Activated CD8-positive, alpha-beta T cell treated with anti-CD3 and anti-CD28 coated beads for 36 hours (primary cell): ENCODE results near the gene RUNX1. TPM values are rescaled to one million over a fixed set of nuclear protein-coding genes. Genes with fewer than 3 reads are reported as not detected.

Experiments used
- ATAC-seq: fragments of 200-7000 bp; cut with Tn5 transposase; one replicate; pipeline ENCODE4 v1.10.0; 2021; ENCODE audit warnings: mild to moderate bottlenecking, moderate library complexity
- CTCF ChIA-PET: fragments of 350-600 bp; sonication (Branson Sonifier 250); formaldehyde crosslinking; loops from one replicate; lab custom pipeline; 2021; ENCODE audit warnings: antibody characterized with exemption; lab: Charles Lee
- POLR2A ChIA-PET: fragments of 350-600 bp; sonication (Branson Sonifier 250); formaldehyde crosslinking; loops from one replicate; lab custom pipeline; 2021; ENCODE audit warnings: antibody characterized with exemption; lab: Charles Lee
- DNase-seq: peaks from one replicate; pipeline ENCODE4 v3.0.0-alpha.2; 2020
- H3K27ac Mint-ChIP-seq: one replicate; pipeline ENCODE4 v1.8.0; 2021; ENCODE audit warnings: mild to moderate bottlenecking, mixed read lengths
- H3K27me3 Mint-ChIP-seq: one replicate; pipeline ENCODE4 v1.8.0; 2021; ENCODE audit warnings: mixed read lengths
- H3K36me3 Mint-ChIP-seq: one replicate; pipeline ENCODE4 v1.8.0; 2021; ENCODE audit warnings: low read depth, mixed read lengths
- H3K4me1 Mint-ChIP-seq: one replicate; pipeline ENCODE4 v1.8.0; 2021; ENCODE audit warnings: low read depth, mixed read lengths
- H3K4me3 Mint-ChIP-seq: one replicate; pipeline ENCODE4 v1.8.0; 2021; ENCODE audit warnings: mild to moderate bottlenecking, moderate library complexity, mixed read lengths
- H3K9me3 Mint-ChIP-seq: one replicate; pipeline ENCODE4 v1.8.0; 2021; ENCODE audit warnings: mixed read lengths
- intact Hi-C: fragments of 100-400 bp; cut with micrococcal nuclease; formaldehyde crosslinking; loops from one replicate; pipeline ENCODE4 v1.10.0; 2022
- total RNA-seq, 2 experiments: library from RNA; stranded (reverse); gene quantifications; one replicate each; pipeline ENCODE4 v1.2.3, GENCODE V29; 2021
- TF ChIP-seq, protein P1 (sequence below): fragments of 200-600 bp; IDR thresholded peaks from one replicate; pipeline ENCODE4 v1.8.0; 2022; ENCODE audit warnings: antibody characterized with exemption, mild to moderate bottlenecking

RUNX1 gene
- total RNA-seq, 2 experiments from 2014 or later: 18.7 to 19.0 TPM

DNA sequence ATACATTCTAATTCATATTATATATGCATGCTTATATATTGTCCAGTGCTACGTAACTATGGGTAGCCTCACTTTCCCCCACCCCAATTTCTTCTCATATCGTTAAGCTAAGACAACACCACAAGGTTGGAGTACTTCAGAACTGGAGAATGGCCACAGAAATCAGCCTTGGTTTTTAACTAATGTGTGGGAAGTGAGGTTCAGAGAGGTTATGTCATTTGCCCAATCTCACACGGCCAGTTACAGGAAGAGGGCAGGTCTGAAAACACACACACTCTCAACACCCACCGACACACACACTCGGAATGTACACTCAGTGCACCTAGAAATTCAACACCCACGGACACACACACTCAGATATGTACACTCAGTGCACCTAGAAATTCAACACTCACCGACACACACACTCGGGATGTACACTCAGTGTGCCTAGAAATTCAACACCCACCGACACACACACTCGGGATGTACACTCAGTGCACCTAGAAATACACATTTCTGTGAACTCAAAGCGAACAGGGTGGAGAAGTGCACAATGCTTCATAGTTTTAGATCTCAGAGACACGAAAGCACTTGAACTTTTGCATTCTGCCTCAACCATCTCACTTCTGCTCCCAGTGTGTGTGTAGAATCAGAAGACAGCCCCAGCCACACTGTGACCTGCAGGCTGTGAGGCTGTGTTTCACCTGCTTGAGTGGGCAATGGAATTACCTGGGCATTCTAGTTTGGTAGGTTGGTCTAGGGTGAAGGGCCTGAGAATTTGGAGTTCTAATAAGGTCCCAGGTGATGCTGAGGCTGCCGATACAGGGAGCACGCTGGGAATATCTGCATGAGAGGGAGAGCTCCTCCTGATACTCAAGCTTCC, 209.9 kb downstream of the RUNX1 start:
- DNase-seq (no peak), ATAC-seq (no peak)
- TF ChIP-seq, protein P1, sequence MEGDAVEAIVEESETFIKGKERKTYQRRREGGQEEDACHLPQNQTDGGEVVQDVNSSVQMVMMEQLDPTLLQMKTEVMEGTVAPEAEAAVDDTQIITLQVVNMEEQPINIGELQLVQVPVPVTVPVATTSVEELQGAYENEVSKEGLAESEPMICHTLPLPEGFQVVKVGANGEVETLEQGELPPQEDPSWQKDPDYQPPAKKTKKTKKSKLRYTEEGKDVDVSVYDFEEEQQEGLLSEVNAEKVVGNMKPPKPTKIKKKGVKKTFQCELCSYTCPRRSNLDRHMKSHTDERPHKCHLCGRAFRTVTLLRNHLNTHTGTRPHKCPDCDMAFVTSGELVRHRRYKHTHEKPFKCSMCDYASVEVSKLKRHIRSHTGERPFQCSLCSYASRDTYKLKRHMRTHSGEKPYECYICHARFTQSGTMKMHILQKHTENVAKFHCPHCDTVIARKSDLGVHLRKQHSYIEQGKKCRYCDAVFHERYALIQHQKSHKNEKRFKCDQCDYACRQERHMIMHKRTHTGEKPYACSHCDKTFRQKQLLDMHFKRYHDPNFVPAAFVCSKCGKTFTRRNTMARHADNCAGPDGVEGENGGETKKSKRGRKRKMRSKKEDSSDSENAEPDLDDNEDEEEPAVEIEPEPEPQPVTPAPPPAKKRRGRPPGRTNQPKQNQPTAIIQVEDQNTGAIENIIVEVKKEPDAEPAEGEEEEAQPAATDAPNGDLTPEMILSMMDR: no peak
- intact Hi-C loops: no loop called here
- Mint-ChIP-seq H3K36me3 (peaks cover 32% of the 10 kb centered on the region), H3K9me3 (no peaks in the 10 kb centered on the region), H3K27me3 (no peaks in the 10 kb centered on the region), H3K4me1 (peaks cover 49% of the 10 kb centered on the region), H3K27ac (no peak overlapping the region), H3K4me3 (no peak overlapping the region)
- CTCF ChIA-PET: no interaction called here
- POLR2A ChIA-PET: interaction anchor here (0.6 kb wide), 1 partner anchor 686 kb away, joined by 3 read pairs; no protein-coding TSS in a partner anchor

DNA sequence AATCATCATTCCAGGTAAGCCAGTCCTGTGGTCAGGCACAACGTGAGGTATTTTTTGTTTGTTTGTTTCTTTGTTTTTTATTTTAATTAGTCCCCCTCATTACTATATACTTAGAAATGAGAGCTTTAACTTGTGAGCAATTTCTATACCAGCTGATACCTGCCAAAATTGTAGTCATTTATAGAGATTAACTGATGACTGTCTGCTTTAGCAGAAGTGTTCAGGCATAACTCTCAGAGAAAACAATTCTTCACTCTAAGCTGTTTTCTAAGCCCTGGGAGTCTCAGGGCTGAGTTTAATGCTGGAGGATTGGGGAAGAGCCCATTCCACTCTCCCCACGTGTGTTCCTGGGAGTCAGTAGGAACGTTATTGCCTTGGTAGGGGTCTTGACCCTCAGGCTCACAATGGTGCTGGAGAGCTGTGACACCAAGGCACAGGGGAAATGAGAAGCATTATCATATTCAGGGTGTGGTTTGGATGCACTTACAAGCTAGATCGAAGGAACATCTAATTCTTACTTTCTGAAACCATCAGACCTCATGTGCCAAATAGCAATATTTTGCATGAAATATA, 212.1 kb downstream of the RUNX1 start:
- H3K27me3 Mint-ChIP-seq: no peaks in the 10 kb centered on the region
- H3K36me3 Mint-ChIP-seq: peaks cover 42% of the 10 kb centered on the region
- TF ChIP-seq, protein P1: no peak
- peaks cover 48% of the 10 kb centered on the region for H3K4me1 Mint-ChIP-seq
- ChIA-PET CTCF (no interaction called here), POLR2A (interaction anchor here (1.7 to 2.0 kb wide), 3 partner anchors 9 to 26 kb away, joined by 4 to 8 read pairs (median 5); no protein-coding TSS in a partner anchor)
- intact Hi-C loops: no loop called here
- no peak overlapping the region for H3K4me3 Mint-ChIP-seq
- H3K9me3 Mint-ChIP-seq: no peaks in the 10 kb centered on the region
- DNase-seq: no peak
- no peak for ATAC-seq
- H3K27ac Mint-ChIP-seq: no peak overlapping the region

DNA sequence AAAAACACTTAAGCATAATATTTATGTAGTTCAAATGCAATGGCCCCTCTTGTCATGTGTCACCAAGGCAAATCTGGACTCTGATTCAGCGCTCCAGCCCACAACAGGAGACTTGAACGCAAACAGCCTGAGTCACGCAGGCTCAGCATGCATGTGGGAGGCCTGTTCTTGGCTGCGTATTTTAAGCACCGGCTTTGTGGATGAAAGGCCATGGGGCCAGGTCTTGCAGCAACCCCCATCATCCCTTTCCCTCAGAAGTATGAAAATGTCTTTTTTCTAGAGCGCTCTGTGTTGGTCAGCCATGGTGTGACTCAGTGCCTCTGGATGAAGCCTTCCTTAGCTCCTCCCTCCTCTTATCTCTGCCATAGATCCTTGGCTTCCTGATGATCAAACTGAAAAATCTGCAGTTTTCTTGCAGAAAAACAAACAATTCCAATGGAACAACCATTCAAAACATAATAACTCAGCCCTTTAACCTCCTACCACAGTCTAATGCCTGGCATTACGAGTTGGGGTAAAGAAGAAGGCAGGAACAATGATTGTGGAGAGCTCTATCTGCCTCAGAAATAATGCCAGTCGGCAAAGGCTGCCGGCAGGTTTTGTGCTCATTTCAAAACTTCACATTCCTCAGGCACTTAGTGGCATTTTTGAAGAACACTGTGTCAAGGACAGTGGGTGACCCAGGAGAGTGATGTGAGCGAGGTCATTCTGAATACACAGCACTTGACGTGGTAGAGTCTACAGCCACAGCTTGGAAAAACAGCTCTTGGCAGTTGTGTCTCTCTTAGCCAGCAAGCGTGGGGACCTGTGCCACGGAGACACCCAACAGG, 212.8 kb downstream of the RUNX1 start:
- Mint-ChIP-seq H3K36me3 (peaks cover 42% of the 10 kb centered on the region), H3K9me3 (no peaks in the 10 kb centered on the region), H3K4me1 (peaks cover 48% of the 10 kb centered on the region), H3K4me3 (no peak overlapping the region), H3K27me3 (no peaks in the 10 kb centered on the region), H3K27ac (no peak overlapping the region)
- ATAC-seq (peak; percentile 76), DNase-seq (peak; percentile 73)
- TF ChIP-seq, protein P1: no peak
- POLR2A ChIA-PET: interaction anchor here (1.7 to 2.0 kb wide), 3 partner anchors 10 to 25 kb away, joined by 4 to 8 read pairs (median 5); no protein-coding TSS in a partner anchor
- intact Hi-C loops: no loop called here
- CTCF ChIA-PET: no interaction called here

DNA sequence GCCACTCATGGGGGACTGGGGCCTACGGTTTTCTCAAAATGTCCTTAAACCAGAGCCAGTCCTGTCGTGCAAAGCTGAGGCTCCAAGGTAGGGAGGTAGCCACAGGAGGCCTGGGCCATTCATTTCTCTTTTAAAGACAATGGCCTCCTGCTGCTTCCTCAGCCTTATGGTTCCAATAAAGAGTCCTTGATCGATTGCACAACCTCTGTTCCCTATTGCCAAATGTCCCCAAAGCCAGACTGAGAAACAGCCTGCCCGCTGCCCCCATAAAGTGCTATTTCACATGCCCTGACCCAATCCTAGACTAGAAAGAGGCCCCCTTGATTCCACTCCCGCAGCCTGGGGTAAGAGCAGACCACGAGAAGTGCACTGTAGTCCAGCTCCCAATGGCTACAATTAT, 213.6 kb downstream of the RUNX1 start:
- TF ChIP-seq, protein P1: no peak
- ATAC-seq (no peak), DNase-seq (no peak)
- POLR2A ChIA-PET: interaction anchor here (1.7 kb wide), 1 partner anchor 13 kb away, joined by 5 read pairs; no protein-coding TSS in a partner anchor
- Mint-ChIP-seq H3K27me3 (no peaks in the 10 kb centered on the region), H3K27ac (peak overlapping the region; percentile 50), H3K36me3 (peaks cover 50% of the 10 kb centered on the region), H3K9me3 (no peaks in the 10 kb centered on the region), H3K4me1 (peaks cover 48% of the 10 kb centered on the region), H3K4me3 (no peak overlapping the region)
- intact Hi-C loops: no loop called here
- CTCF ChIA-PET: no interaction called here
